Activated B cell treated with CpG ODN at 0.5 μM for 24 hours (primary cell): ENCODE measurements around the gene PHLPP1. TPM values are rescaled to one million over a fixed set of nuclear protein-coding genes. Genes with fewer than 3 reads are reported as not detected.

Experiments used
- ATAC-seq: fragments of 200-7000 bp; cut with Tn5 transposase; one replicate; pipeline ENCODE4 v1.10.0; 2021; ENCODE audit warnings: low read depth, mild to moderate bottlenecking, moderate library complexity
- CTCF ChIA-PET: fragments of 350-600 bp; sonication (Branson Sonifier 250); formaldehyde crosslinking; loops from one replicate; lab custom pipeline; 2021; ENCODE audit warnings: antibody characterized with exemption; lab: Charles Lee
- POLR2A ChIA-PET: fragments of 350-600 bp; sonication (Branson Sonifier 250); formaldehyde crosslinking; loops from one replicate; lab custom pipeline; 2021; ENCODE audit warnings: antibody characterized with exemption; lab: Charles Lee
- DNase-seq: peaks from one replicate; pipeline ENCODE4 v3.0.0; 2022
- H3K27ac Mint-ChIP-seq: one replicate; pipeline ENCODE4 v1.8.0; 2020; ENCODE audit warnings: mixed read lengths
- H3K27me3 Mint-ChIP-seq: one replicate; pipeline ENCODE4 v1.8.0; 2021; ENCODE audit warnings: mixed read lengths
- H3K36me3 Mint-ChIP-seq: one replicate; pipeline ENCODE4 v1.8.0; 2021; ENCODE audit warnings: low read depth, mixed read lengths
- H3K4me1 Mint-ChIP-seq: one replicate; pipeline ENCODE4 v1.8.0; 2021; ENCODE audit warnings: mixed read lengths
- H3K4me3 Mint-ChIP-seq: one replicate; pipeline ENCODE4 v1.8.0; 2020; ENCODE audit warnings: mild to moderate bottlenecking, mixed read lengths
- H3K9me3 Mint-ChIP-seq: one replicate; pipeline ENCODE4 v1.8.0; 2020; ENCODE audit warnings: mixed read lengths
- CTCF ChIP-seq: fragments of 200-600 bp; IDR thresholded peaks from one replicate; pipeline ENCODE4 v1.8.0; 2022; ENCODE audit warnings: antibody characterized with exemption, mild to moderate bottlenecking
- intact Hi-C: fragments of 100-400 bp; cut with micrococcal nuclease; formaldehyde crosslinking; loops from one replicate; pipeline ENCODE4 v1.15.1; 2024
- total RNA-seq: library from RNA; stranded (reverse); gene quantifications from 2 replicates; pipeline ENCODE4 v1.2.3, GENCODE V29; 2022

PHLPP1 gene
- total RNA-seq, 1 donor from 2014 or later = 16.1 TPM

- intact Hi-C loops = loop anchor here (1.0 to 10.0 kb wide), 8 partner anchors 24 to 796 kb away; partner anchors contain the start of genes PIGN, RELCH and TNFRSF11A
- ATAC-seq (peak; percentile 58), DNase-seq (peak; percentile 29)
- Mint-ChIP-seq H3K36me3 (peaks cover 14% of the 10 kb centered on the region), H3K4me1 (peaks cover 6% of the 10 kb centered on the region), H3K9me3 (no peaks in the 10 kb centered on the region), H3K27ac (no peak overlapping the region), H3K4me3 (no peak overlapping the region), H3K27me3 (no peaks in the 10 kb centered on the region)
- CTCF ChIA-PET = interaction anchor here (0.6 to 4.6 kb wide), 15 partner anchors 19 to 734 kb away, joined by 3 to 56 read pairs (median 5); partner anchors contain the start of gene PHLPP1
- peak; percentile 60 for TF ChIP-seq CTCF
- POLR2A ChIA-PET = interaction anchor here (1.4 kb wide), 1 partner anchor 267 kb away, joined by 7 read pairs; the partner anchor contains the start of gene PHLPP1
Observed at GRCh38 chr18:62982600-62983251, 267.4 kb downstream of the PHLPP1 start.

- Mint-ChIP-seq H3K4me1 (peaks cover 6% of the 10 kb centered on the region), H3K27ac (no peak overlapping the region), H3K4me3 (no peak overlapping the region), H3K27me3 (no peaks in the 10 kb centered on the region), H3K9me3 (no peaks in the 10 kb centered on the region), H3K36me3 (no peaks in the 10 kb centered on the region)
- TF ChIP-seq CTCF = no peak
- intact Hi-C loops = loop anchor here (10.0 kb wide), 1 partner anchor 660 kb away; the partner anchor contains the start of gene TNFRSF11A
- POLR2A ChIA-PET = no interaction called here
- CTCF ChIA-PET = interaction anchor here (1.9 kb wide), 1 partner anchor 346 kb away, joined by 8 read pairs; no protein-coding TSS in a partner anchor
- no peak for DNase-seq
- ATAC-seq = no peak
Observed at GRCh38 chr18:62984656-62985315, 269.4 kb downstream of the PHLPP1 start.

GRCh38 chr18:62986490-62986889, 271.1 kb downstream of the PHLPP1 start:
- H3K27ac Mint-ChIP-seq = no peak overlapping the region
- POLR2A ChIA-PET = no interaction called here
- intact Hi-C loops = loop anchor here (10.0 kb wide), 1 partner anchor 662 kb away; the partner anchor contains the start of gene TNFRSF11A
- H3K4me3 Mint-ChIP-seq = no peak overlapping the region
- ATAC-seq (no peak), DNase-seq (no peak)
- peaks cover 6% of the 10 kb centered on the region for H3K4me1 Mint-ChIP-seq
- H3K36me3 Mint-ChIP-seq = no peaks in the 10 kb centered on the region
- TF ChIP-seq CTCF = no peak
- CTCF ChIA-PET = no interaction called here
- peaks cover 3% of the 10 kb centered on the region for H3K27me3 Mint-ChIP-seq
- no peaks in the 10 kb centered on the region for H3K9me3 Mint-ChIP-seq

GRCh38 chr18:62987055-62987830, 271.9 kb downstream of the PHLPP1 start:
- intact Hi-C loops = loop anchor here (10.0 kb wide), 1 partner anchor 662 kb away; the partner anchor contains the start of gene TNFRSF11A

More at GRCh38 chr18:62987055-62987830, 271.9 kb downstream of the PHLPP1 start:
- ChIA-PET POLR2A (no interaction called here), CTCF (no interaction called here)
- Mint-ChIP-seq H3K4me1 (peaks cover 6% of the 10 kb centered on the region), H3K4me3 (no peak overlapping the region), H3K36me3 (no peaks in the 10 kb centered on the region), H3K9me3 (no peaks in the 10 kb centered on the region), H3K27me3 (peaks cover 3% of the 10 kb centered on the region), H3K27ac (no peak overlapping the region)
- DNase-seq (no peak), ATAC-seq (no peak)
- TF ChIP-seq CTCF = no peak
